ENCODE results near the gene ENPP1.

The ENPP1 gene

GRCh38 chr6:131840936-131841583 lies 33.2 kb downstream of the ENPP1 start:
- no peak overlapping the region for H3K27ac ChIP-seq (ENCODE audit: low read depth, low read length)
- H4K20me1 ChIP-seq (ENCODE audit: control insufficient read depth, insufficient read depth, low read depth, low read length), result no peaks in the 10 kb centered on the region
- no peak overlapping the region for H3K4me2 ChIP-seq (ENCODE audit: low read length)
- H3K9me3 ChIP-seq (ENCODE audit: control insufficient read depth, insufficient read depth, low read length), result no peaks in the 10 kb centered on the region
- no peaks in the 10 kb centered on the region for H3K79me2 ChIP-seq (ENCODE audit: control insufficient read depth, low read length)
- peaks cover 8% of the 10 kb centered on the region; the same call in 1 of the 2 replicates for H3K4me1 ChIP-seq (ENCODE audit: control insufficient read depth, low read length)
- H3F3A ChIP-seq (ENCODE audit: control insufficient read depth, insufficient read depth), result no peaks in the 10 kb centered on the region
- no peak overlapping the region for H3K4me3 ChIP-seq (ENCODE audit: low read length)
- TF ChIP-seq, protein P1, sequence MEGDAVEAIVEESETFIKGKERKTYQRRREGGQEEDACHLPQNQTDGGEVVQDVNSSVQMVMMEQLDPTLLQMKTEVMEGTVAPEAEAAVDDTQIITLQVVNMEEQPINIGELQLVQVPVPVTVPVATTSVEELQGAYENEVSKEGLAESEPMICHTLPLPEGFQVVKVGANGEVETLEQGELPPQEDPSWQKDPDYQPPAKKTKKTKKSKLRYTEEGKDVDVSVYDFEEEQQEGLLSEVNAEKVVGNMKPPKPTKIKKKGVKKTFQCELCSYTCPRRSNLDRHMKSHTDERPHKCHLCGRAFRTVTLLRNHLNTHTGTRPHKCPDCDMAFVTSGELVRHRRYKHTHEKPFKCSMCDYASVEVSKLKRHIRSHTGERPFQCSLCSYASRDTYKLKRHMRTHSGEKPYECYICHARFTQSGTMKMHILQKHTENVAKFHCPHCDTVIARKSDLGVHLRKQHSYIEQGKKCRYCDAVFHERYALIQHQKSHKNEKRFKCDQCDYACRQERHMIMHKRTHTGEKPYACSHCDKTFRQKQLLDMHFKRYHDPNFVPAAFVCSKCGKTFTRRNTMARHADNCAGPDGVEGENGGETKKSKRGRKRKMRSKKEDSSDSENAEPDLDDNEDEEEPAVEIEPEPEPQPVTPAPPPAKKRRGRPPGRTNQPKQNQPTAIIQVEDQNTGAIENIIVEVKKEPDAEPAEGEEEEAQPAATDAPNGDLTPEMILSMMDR (IDR thresholded peaks at IDR 0.05; ENCODE audit: low read depth, low read length, poor library complexity, severe bottlenecking), result no peak
- TF ChIP-seq EZH2phosphoT487 (IDR thresholded peaks at IDR 0.05; ENCODE audit: borderline replicate concordance, low read length), result no peak
- H3K9me2 ChIP-seq (replicated peaks; ENCODE audit: control insufficient read depth, low read length), result no peaks in the 10 kb centered on the region
- H3K36me3 ChIP-seq (ENCODE audit: control insufficient read depth, low read length), result no peaks in the 10 kb centered on the region
- H3K27me3 ChIP-seq (ENCODE audit: control insufficient read depth, low read length), result no peaks in the 10 kb centered on the region

DNA sequence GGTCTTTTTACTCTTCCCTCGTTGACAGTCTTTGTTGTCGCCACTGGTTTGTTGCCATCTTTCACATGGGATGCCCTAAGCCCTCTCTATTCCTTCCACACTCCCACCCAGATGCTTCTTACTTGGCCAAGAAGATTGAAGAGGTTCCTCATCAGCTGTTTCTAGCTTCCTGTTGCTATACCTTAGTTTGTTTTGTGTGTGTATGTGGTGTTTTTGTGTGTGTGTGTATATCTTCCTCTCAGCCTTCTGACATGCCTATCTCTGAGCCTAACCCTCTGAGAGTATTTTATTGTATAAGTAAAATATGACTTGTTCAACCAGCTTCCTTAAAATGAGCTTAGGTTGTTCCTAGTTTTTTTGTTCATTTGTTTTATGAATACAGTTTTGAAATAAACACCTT lies 35.9 kb downstream of the ENPP1 start:
- H4K20me1 ChIP-seq (ENCODE audit: control insufficient read depth, insufficient read depth, low read depth, low read length), result no peaks in the 10 kb centered on the region
- no peak overlapping the region for H3K4me3 ChIP-seq (ENCODE audit: low read length)
- no peak overlapping the region for H3K27ac ChIP-seq (ENCODE audit: low read depth, low read length)
- H3K9me3 ChIP-seq (ENCODE audit: control insufficient read depth, insufficient read depth, low read length), result no peaks in the 10 kb centered on the region
- no peaks in the 10 kb centered on the region for H3K27me3 ChIP-seq (ENCODE audit: control insufficient read depth, low read length)
- TF ChIP-seq, protein P1 (IDR thresholded peaks at IDR 0.05; ENCODE audit: low read depth, low read length, poor library complexity, severe bottlenecking), result no peak
- TF ChIP-seq EZH2phosphoT487 (IDR thresholded peaks at IDR 0.05; ENCODE audit: borderline replicate concordance, low read length), result no peak
- H3K4me1 ChIP-seq (ENCODE audit: control insufficient read depth, low read length), result peaks cover 8% of the 10 kb centered on the region; the same call in 1 of the 2 replicates
- H3K4me2 ChIP-seq (ENCODE audit: low read length), result no peak overlapping the region
- no peaks in the 10 kb centered on the region for H3F3A ChIP-seq (ENCODE audit: control insufficient read depth, insufficient read depth)
- H3K79me2 ChIP-seq (ENCODE audit: control insufficient read depth, low read length), result no peaks in the 10 kb centered on the region
- no peaks in the 10 kb centered on the region for H3K36me3 ChIP-seq (ENCODE audit: control insufficient read depth, low read length)
- H3K9me2 ChIP-seq (replicated peaks; ENCODE audit: control insufficient read depth, low read length), result no peaks in the 10 kb centered on the region

GRCh38 chr6:131844243-131844841 lies 36.5 kb downstream of the ENPP1 start:
- H4K20me1 ChIP-seq (ENCODE audit: control insufficient read depth, insufficient read depth, low read depth, low read length), result no peaks in the 10 kb centered on the region
- TF ChIP-seq EZH2phosphoT487 (IDR thresholded peaks at IDR 0.05; ENCODE audit: borderline replicate concordance, low read length), result no peak
- TF ChIP-seq, protein P1 (IDR thresholded peaks at IDR 0.05; ENCODE audit: low read depth, low read length, poor library complexity, severe bottlenecking), result no peak

More at GRCh38 chr6:131844243-131844841, 36.5 kb downstream of the ENPP1 start:
- no peaks in the 10 kb centered on the region for H3K36me3 ChIP-seq (ENCODE audit: control insufficient read depth, low read length)
- H3K9me2 ChIP-seq (replicated peaks; ENCODE audit: control insufficient read depth, low read length), result no peaks in the 10 kb centered on the region
- H3K4me1 ChIP-seq (ENCODE audit: control insufficient read depth, low read length), result peaks cover 8% of the 10 kb centered on the region; the same call in 1 of the 2 replicates
- H3K27me3 ChIP-seq (ENCODE audit: control insufficient read depth, low read length), result no peaks in the 10 kb centered on the region
- H3K79me2 ChIP-seq (ENCODE audit: control insufficient read depth, low read length), result no peaks in the 10 kb centered on the region
- H3K27ac ChIP-seq (ENCODE audit: low read depth, low read length), result no peak overlapping the region
- H3K9me3 ChIP-seq (ENCODE audit: control insufficient read depth, insufficient read depth, low read length), result no peaks in the 10 kb centered on the region
- H3K4me3 ChIP-seq (ENCODE audit: low read length), result no peak overlapping the region
- no peaks in the 10 kb centered on the region for H3F3A ChIP-seq (ENCODE audit: control insufficient read depth, insufficient read depth)
- H3K4me2 ChIP-seq (ENCODE audit: low read length), result no peak overlapping the region

All from DOHH2 (cell line).